ENCODE measurements around the gene CNOT4. TPM values are rescaled to one million over a fixed set of nuclear protein-coding genes. Genes with fewer than 3 reads are reported as not detected.

The CNOT4 gene
- total and polyA plus RNA-seq, 2 of the 8 experiments (the other 6 are each of a cell fraction or from before 2014, with no cell fraction given), result 10.9 to 25.8 TPM

DNA sequence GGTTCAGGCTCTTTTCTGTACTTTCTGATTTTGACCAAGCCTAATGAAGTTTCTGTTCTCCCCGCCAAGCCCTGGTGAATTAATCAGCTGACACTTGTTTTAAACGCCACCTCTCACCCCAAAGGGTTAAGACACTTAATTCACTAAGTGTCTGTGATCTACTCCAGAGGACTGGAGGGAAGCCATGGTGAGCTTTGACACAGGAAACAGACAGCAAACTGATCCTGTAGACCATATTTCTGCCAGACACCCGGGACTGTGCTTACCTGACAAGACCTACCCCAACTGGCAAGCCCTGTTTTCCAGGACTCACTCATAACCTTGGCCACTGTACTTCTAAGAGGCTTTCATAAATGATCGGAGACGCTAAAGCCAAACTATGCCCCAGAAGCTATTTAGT, 150.3 kb downstream of the CNOT4 start (continued):
- TF ChIP-seq CTBP2 (IDR thresholded peaks at IDR 0.05; ENCODE audit: borderline replicate concordance, insufficient read depth, insufficient read length, low read length) (no peak), KDM1A (IDR thresholded peaks at IDR 0.05; ENCODE audit: borderline replicate concordance, low read length) (no peak), RFX5 (IDR thresholded peaks at IDR 0.05; ENCODE audit: borderline replicate concordance, low read depth, low read length) (no peak)
